RPMI8226 (cell line): ENCODE results near the gene EXPH5.

ENCODE experiments used
- DNase-seq: peaks from one replicate; pipeline ENCODE4 v3.0.0-alpha.2; 2015

Gene EXPH5

DNA sequence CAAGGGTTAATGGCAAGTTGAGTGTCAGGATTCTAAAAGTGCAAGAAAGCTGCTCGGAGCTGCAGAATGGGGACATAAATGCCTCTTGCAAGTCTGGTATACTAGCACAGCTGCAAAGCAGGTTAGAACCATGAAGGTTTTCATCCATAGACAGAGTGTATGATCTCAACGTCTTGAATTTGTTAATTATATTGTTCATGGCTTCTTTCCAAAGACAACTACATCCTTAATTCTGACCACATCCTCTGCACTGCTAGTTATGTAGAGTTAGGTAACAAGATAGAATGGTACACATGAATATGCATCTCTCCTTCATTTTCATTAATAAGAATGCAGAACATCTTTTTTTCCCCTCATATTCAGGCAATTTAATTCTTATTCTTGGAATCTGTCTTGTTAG, 34.2 kb downstream of the EXPH5 start:
- DNase-seq: no peak

DNA sequence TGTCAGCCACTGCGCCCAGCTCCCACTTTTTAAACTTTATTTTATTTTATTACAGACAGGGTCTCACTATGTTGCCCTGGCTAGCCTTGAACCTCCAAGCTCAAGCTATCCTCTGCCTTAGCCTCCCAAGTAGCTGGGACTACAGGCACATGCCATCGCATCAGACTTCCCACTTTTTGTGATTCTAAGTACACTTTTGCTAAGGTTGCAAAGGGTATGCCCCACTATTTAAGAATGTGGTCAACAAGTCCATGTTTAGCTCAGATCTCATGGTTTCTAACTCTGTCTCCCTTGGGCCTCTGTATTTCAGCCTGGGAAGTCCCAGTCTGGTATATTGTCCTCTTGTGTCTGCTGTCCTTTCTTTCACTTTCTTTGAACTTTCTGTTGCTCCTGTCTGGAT, 35.3 kb downstream of the EXPH5 start:
- DNase-seq: no peak

GRCh38 chr11:108556019-108556418, 37.5 kb downstream of the EXPH5 start:
- DNase-seq: no peak

GRCh38 chr11:108551651-108552462, 41.7 kb downstream of the EXPH5 start:
- DNase-seq: no peak

DNA sequence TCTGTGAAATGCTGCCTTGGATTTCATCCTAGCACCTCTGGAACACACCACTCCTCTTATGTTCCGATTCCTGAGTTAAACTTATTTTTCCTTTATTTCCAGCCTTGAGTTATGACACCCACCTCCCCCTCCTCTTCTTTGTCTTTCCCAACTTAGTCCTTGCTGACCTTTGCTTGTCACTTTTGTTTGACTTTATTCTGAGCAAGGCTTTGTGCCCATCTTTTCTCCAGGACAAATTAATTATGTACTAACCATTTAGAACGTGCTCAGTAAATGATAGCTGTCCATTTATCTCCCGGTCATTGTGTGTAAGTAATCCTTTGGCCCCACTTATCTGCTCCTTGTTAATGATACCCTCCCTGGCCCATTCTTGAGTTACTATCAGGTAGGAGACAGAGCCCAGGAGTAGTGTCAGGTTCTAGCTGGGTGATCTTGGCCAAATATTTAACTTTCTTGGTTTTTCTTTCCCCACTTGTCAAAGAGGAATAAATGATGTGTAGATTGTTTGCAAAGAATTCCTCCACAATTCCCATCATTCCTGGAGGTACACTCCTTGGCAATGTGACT, 44.2 kb downstream of the EXPH5 start:
- no peak for DNase-seq

- no peak for DNase-seq
These were observed 47.6 kb downstream of the EXPH5 start for GRCh38 chr11:108545909-108546501.

DNA sequence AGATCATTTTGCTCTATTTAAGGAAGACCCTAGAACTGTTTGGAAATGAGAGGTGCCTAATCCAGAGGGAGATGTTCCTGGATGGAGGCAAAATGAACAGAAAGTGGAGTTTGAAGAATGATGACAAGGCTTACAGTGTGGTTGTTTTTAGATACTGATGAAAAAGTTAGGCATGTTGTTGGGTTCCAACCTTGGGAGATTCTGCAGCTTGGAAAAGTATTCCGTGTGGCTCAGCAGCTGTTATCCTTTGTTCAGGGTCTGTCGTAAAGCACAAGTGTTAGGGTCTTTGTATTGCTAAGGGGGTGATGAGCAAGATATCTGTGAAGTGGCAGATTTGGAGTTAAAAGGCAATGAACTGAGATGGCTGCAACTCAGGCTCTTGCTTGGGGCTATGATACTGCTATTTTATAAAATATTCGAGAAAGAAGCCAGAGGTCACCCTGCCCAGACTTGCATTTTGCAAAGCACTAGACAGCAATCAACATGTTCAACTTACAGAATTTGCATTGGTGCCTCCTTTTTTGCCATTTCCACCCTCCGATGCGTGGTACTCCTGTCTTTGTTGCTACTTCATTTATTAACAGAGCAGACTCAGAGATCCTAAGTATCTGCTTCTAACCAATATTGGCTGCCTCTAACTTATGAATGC, 50.1 kb downstream of the EXPH5 start:
- DNase-seq: no peak

- DNase-seq: no peak
These were observed 52.0 kb downstream of the EXPH5 start for GRCh38 chr11:108541531-108541930.

- DNase-seq: no peak
These were observed 55.1 kb downstream of the EXPH5 start for GRCh38 chr11:108538502-108538901.

DNA sequence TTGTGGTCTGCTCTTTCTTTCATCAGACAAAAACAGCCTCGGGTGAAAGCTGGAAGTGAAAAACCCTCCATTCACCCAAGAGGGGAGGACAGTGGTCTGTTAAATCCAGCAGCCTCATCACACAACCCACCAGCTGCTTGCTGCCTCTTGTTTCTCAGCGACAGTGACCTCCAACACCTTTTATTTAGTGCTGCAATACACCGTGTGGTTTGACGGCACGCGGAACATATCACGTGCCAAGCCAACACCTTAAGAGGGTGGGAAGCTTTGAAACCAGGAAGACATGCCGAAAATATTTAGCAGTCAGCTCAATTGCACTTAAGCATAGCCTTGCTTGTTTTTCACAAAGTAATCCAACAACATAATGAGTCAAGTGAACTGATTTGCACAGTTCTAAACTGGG, 55.5 kb downstream of the EXPH5 start:
- DNase-seq: no peak

DNA sequence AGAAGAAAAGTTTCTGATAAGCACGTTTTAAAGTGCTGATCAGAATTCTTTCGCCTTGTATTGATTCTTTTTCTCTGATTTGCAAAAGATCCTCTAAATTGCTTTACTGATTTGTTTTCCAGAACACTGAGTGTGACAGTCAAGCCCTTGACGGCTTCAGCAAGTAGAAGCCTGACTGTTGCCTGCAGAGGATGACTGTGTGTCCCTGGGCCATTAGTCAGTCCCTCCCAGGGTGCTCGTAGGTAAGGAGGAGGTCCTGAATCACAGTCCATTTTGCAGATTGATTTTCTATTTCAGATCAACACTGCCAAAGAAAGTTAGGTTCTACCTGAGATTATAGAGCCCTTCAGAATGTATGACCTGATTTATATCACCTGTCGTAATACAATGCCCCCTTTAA, 56.8 kb downstream of the EXPH5 start:
- DNase-seq: no peak

DNA sequence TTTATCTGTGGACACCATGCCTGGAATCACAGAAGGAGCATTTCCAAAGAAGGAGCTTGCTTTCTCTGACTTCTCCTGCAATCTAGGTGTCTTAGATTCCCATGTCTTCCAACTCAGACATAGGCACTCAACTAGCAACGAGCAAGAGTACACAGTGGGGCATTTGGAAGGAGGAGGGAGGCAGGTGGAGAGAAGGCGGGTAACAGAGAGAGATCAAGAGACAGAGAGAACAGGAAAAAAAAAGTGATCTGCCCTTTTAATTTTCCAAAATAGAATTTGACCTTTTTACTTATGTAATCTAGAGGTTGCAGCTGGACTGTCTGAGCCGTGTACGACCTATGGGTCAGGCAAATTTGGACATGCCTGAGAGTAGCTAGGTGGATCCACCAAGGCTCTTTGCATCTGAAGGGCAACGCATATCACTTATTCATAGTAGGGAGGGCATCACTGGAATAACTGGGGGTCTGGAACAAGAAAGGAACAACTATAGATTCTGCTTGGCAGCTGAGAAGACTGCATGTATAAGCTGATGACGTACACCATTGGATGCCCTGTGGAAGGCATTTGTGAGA, 58.1 kb downstream of the EXPH5 start:
- DNase-seq: no peak

GRCh38 chr11:108534274-108534882, 59.2 kb downstream of the EXPH5 start:
- DNase-seq: no peak

GRCh38 chr11:108530426-108530825, 63.1 kb downstream of the EXPH5 start:
- no peak for DNase-seq

DNA sequence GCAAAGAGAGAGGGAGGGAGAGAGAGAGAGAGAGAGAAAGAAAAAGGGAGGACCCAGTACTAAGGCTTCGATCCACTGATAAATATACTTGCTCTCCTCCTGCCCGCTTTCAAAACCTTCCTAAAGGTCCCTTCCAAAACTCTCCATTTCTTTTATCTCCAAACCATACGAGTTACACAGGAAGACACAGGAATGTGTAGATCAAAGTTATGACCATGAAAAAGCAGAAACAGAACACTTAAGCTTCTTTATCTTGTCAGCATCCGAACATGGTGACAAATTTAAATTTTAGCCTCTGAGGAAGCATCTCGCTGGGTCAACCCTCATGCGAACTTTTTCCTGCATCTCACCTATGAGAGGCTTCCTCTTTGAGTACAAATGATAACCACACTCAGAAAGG, 66.2 kb downstream of the EXPH5 start:
- no peak for DNase-seq

DNA sequence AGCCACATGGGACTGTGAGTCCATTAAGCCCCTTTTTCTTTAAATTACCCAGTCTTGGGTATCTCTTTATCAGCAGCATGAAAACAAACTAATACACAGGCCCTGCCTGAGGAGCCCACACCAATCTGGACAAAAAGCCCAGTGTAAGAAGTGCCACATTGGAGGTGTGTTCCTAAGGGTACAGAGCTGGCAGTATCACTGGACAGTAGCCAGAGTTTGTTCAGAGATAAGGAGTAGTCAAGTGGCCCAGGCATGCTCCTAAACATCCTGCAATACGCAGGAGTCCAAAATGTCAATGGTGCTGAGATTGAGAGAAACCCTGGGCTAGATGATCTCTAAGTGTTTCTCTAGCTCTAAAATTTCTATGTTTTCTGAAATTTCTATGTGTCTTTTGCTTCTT, 68.4 kb downstream of the EXPH5 start:
- no peak for DNase-seq

DNA sequence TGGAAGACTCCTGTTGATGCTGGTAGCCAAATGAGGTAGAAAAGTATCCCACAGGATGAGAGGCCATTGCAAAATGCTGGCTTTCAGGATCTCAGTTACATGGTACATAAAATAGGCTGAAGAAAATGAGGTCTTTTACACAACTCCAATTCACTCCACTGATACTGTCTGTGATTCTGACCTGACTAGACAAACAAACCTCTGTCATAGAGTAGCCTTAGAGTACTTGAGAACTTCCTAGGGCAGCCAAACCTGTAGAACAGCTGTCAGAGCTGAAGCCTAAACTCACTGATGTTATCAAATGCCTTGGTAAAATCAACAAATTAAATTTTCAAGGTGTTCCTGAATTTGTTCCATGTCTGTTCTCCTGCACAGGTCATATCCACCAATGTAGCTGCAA, 69.1 kb downstream of the EXPH5 start:
- DNase-seq: no peak

- no peak for DNase-seq
These were observed 71.2 kb downstream of the EXPH5 start for GRCh38 chr11:108522318-108522717.

GRCh38 chr11:108518581-108518980, 75.0 kb downstream of the EXPH5 start:
- DNase-seq: no peak

- DNase-seq: no peak
These were observed 77.4 kb downstream of the EXPH5 start for GRCh38 chr11:108516125-108516524.

- no peak for DNase-seq
These were observed 80.9 kb downstream of the EXPH5 start for GRCh38 chr11:108512708-108513107.

DNA sequence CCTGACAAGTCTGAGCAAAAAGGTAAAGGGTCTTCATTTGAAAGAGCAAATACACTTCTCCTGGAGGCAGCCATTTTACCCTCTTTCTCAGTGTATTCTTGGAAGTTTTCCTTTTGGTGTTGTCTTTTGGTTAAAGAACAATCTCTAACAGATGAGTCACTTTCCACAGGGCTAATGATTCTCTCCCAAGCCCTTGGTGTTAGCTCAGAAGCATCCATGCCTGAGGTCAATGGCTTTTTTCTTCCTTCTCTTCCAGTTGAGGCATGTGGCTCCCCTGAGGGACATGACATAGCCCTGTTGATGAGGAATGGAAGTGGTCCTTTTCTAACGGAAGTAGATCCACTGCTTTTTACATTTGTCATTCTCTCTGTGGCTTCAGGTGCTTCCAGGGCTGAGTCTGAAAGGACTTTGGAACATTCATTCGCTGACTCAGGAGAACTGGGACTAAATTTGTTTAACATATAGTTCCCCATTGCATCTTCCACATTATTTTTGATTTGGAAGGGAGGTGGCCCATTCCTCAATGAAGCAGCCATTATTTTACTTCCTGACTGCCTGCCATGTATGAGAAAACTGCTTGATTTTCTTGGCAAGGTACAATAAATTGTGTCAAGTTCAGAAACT, 81.6 kb downstream of the EXPH5 start:
- no peak for DNase-seq
